ENCODE results near the gene KIAA1328.

DNA sequence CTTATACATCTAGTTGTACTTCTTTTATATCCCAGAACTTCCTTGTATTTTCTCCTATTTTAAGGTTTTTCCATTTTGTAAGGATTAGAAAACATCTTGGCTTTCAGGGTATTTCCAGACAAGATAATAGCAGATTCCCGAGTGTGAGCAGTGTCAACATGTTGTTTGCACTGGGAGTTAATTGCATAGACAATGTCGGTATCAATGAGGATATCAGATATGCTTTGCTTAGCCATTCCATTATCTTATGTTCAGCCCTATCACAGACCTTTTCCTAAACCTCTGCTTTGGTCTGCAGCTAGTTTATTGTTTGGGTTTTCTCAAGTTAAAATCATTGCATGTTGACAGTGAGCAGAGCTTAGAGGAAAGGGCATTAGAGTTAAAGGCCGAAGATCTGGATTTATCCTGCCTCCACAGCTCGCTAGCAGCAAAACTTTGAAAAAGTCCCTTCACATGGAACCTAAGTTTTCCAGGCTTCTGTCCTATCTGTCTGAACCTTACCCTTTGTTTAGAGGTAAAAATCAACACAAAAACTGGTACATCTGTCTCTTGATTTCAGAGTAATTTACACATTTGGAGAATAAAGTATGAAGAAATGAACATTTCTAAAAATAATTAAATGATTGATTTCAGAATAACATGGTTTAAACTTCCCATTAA, 355.4 kb downstream of the KIAA1328 start:
- TF ChIP-seq, protein P1, sequence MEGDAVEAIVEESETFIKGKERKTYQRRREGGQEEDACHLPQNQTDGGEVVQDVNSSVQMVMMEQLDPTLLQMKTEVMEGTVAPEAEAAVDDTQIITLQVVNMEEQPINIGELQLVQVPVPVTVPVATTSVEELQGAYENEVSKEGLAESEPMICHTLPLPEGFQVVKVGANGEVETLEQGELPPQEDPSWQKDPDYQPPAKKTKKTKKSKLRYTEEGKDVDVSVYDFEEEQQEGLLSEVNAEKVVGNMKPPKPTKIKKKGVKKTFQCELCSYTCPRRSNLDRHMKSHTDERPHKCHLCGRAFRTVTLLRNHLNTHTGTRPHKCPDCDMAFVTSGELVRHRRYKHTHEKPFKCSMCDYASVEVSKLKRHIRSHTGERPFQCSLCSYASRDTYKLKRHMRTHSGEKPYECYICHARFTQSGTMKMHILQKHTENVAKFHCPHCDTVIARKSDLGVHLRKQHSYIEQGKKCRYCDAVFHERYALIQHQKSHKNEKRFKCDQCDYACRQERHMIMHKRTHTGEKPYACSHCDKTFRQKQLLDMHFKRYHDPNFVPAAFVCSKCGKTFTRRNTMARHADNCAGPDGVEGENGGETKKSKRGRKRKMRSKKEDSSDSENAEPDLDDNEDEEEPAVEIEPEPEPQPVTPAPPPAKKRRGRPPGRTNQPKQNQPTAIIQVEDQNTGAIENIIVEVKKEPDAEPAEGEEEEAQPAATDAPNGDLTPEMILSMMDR (conservative IDR thresholded peaks at IDR 0.05 in 1 of 2, IDR thresholded peaks at IDR 0.05 in 1 of 2; ENCODE audit: extremely low read depth in 1 of 2, insufficient read depth in 1 of 2, low read depth in 1 of 2, low read length in 2 of 2), result no peak
- no peak for TF ChIP-seq EZH2 (IDR thresholded peaks at IDR 0.05; ENCODE audit: borderline replicate concordance, low read length)

Data from mammary epithelial cell (primary cell).